Activated CD4-positive, alpha-beta T cell treated with anti-CD3 and anti-CD28 coated beads for 36 hours (primary cell): ENCODE data around the gene ATP9B. TPM values are rescaled to one million over a fixed set of nuclear protein-coding genes. Genes with fewer than 3 reads are reported as not detected.

Source experiments
- ATAC-seq: fragments of 200-7000 bp; cut with Tn5 transposase; one replicate; pipeline ENCODE4 v1.10.0; 2021; ENCODE audit warnings: mild to moderate bottlenecking, moderate library complexity
- CTCF ChIA-PET: fragments of 350-600 bp; sonication (Branson Sonifier 250); formaldehyde crosslinking; loops from one replicate; lab custom pipeline; 2021; ENCODE audit warnings: antibody characterized with exemption; lab: Charles Lee
- POLR2A ChIA-PET: fragments of 350-600 bp; sonication (Branson Sonifier 250); formaldehyde crosslinking; loops from one replicate; lab custom pipeline; 2021; ENCODE audit warnings: antibody characterized with exemption, inconsistent platforms; lab: Charles Lee
- DNase-seq: peaks from one replicate; pipeline ENCODE4 v3.0.0-alpha.2; 2020
- H3K27ac Mint-ChIP-seq: one replicate; pipeline ENCODE4 v1.8.0; 2021; ENCODE audit warnings: mixed read lengths
- H3K27me3 Mint-ChIP-seq: one replicate; pipeline ENCODE4 v1.8.0; 2021; ENCODE audit warnings: mixed read lengths
- H3K36me3 Mint-ChIP-seq: one replicate; pipeline ENCODE4 v1.8.0; 2021; ENCODE audit warnings: low read depth, mixed read lengths
- H3K4me1 Mint-ChIP-seq: one replicate; pipeline ENCODE4 v1.8.0; 2021; ENCODE audit warnings: mixed read lengths
- H3K4me3 Mint-ChIP-seq: one replicate; pipeline ENCODE4 v1.8.0; 2021; ENCODE audit warnings: mild to moderate bottlenecking, moderate library complexity, mixed read lengths
- H3K9me3 Mint-ChIP-seq: one replicate; pipeline ENCODE4 v1.8.0; 2021; ENCODE audit warnings: low read depth, mixed read lengths
- intact Hi-C, 2 experiments: fragments of 100-400 bp; cut with DNase I in 1 of 2; cut with micrococcal nuclease in 1 of 2; formaldehyde crosslinking; loops; one replicate each; pipeline versions ENCODE4 v1.14.2 to v1.15.1; 2022 to 2024; cut with DNase I, micrococcal nuclease
- total RNA-seq, 2 experiments: library from RNA; stranded (reverse); gene quantifications; one replicate each; pipeline ENCODE4 v1.2.3, GENCODE V29; 2021

ATP9B gene
- total RNA-seq, 2 experiments from 2014 or later: 19.4 to 20.8 TPM

- CTCF ChIA-PET: no interaction called here
- intact Hi-C loops: no loop called here
- DNase-seq: no peak
- POLR2A ChIA-PET: interaction anchor here (0.6 kb wide), 1 partner anchor 105 kb away, joined by 3 read pairs; no protein-coding TSS in a partner anchor
- ATAC-seq: no peak
- H3K9me3 Mint-ChIP-seq: no peaks in the 10 kb centered on the region
- H3K36me3 Mint-ChIP-seq: peaks cover 32% of the 10 kb centered on the region
- no peaks in the 10 kb centered on the region for H3K27me3 Mint-ChIP-seq
- no peak overlapping the region for H3K27ac Mint-ChIP-seq
- H3K4me3 Mint-ChIP-seq: no peak overlapping the region
- H3K4me1 Mint-ChIP-seq: no peaks in the 10 kb centered on the region
Measured at GRCh38 chr18:79173742-79174141, 104.5 kb downstream of the ATP9B start.

- Mint-ChIP-seq H3K27me3 (no peaks in the 10 kb centered on the region), H3K9me3 (no peaks in the 10 kb centered on the region), H3K4me1 (peaks cover 12% of the 10 kb centered on the region), H3K4me3 (no peak overlapping the region), H3K27ac (no peak overlapping the region), H3K36me3 (peaks cover 29% of the 10 kb centered on the region)
- no peak for DNase-seq
- ChIA-PET POLR2A (no interaction called here), CTCF (interaction anchor here (0.7 kb wide), 1 partner anchor 35 kb away, joined by 4 read pairs; no protein-coding TSS in a partner anchor)
- intact Hi-C loops: no loop called here
- ATAC-seq: no peak
Measured at GRCh38 chr18:79178113-79178531, 108.9 kb downstream of the ATP9B start.

- ChIA-PET POLR2A (no interaction called here), CTCF (no interaction called here)
- ATAC-seq (no peak), DNase-seq (no peak)
- Mint-ChIP-seq H3K36me3 (peaks cover 22% of the 10 kb centered on the region), H3K27me3 (no peaks in the 10 kb centered on the region), H3K9me3 (no peaks in the 10 kb centered on the region), H3K4me1 (peaks cover 19% of the 10 kb centered on the region), H3K4me3 (no peak overlapping the region), H3K27ac (no peak overlapping the region)
- intact Hi-C loops: no loop called here
Measured at GRCh38 chr18:79182047-79182713, 113.0 kb downstream of the ATP9B start.

- H3K9me3 Mint-ChIP-seq: no peaks in the 10 kb centered on the region
- no peaks in the 10 kb centered on the region for H3K27me3 Mint-ChIP-seq
- intact Hi-C loops: no loop called here
- ChIA-PET POLR2A (no interaction called here), CTCF (interaction anchor here (0.5 kb wide), 1 partner anchor 599 kb away, joined by 3 read pairs; no protein-coding TSS in a partner anchor)
- peaks cover 14% of the 10 kb centered on the region for H3K4me1 Mint-ChIP-seq
- H3K27ac Mint-ChIP-seq: no peak overlapping the region
- H3K36me3 Mint-ChIP-seq: peaks cover 5% of the 10 kb centered on the region
- ATAC-seq (no peak), DNase-seq (no peak)
- H3K4me3 Mint-ChIP-seq: no peak overlapping the region
Measured at GRCh38 chr18:79185648-79186047, 116.5 kb downstream of the ATP9B start.

- Mint-ChIP-seq H3K4me3 (no peak overlapping the region), H3K27me3 (no peaks in the 10 kb centered on the region), H3K9me3 (no peaks in the 10 kb centered on the region), H3K4me1 (peaks cover 12% of the 10 kb centered on the region), H3K27ac (no peak overlapping the region), H3K36me3 (peaks cover 4% of the 10 kb centered on the region)
- ATAC-seq: peak; percentile 69
- POLR2A ChIA-PET: no interaction called here
- CTCF ChIA-PET: no interaction called here
- no peak for DNase-seq
- intact Hi-C loops: no loop called here
Measured at GRCh38 chr18:79186649-79187048, 117.5 kb downstream of the ATP9B start.

GRCh38 chr18:79187532-79188277, 118.5 kb downstream of the ATP9B start:
- Mint-ChIP-seq H3K27ac (no peak overlapping the region), H3K36me3 (peaks cover 4% of the 10 kb centered on the region), H3K27me3 (no peaks in the 10 kb centered on the region), H3K4me1 (peaks cover 19% of the 10 kb centered on the region), H3K9me3 (no peaks in the 10 kb centered on the region), H3K4me3 (no peak overlapping the region)
- ATAC-seq (no peak), DNase-seq (no peak)
- ChIA-PET POLR2A (interaction anchor here (0.7 kb wide), 1 partner anchor 202 kb away, joined by 4 read pairs; no protein-coding TSS in a partner anchor), CTCF (interaction anchor here (1.0 kb wide), 1 partner anchor 98 kb away, joined by 4 read pairs; no protein-coding TSS in a partner anchor)
- intact Hi-C loops: no loop called here

GRCh38 chr18:79191418-79191817, 122.2 kb downstream of the ATP9B start:
- ATAC-seq (no peak), DNase-seq (no peak)
- H3K4me1 Mint-ChIP-seq: peaks cover 16% of the 10 kb centered on the region
- intact Hi-C loops: no loop called here
- ChIA-PET CTCF (no interaction called here), POLR2A (no interaction called here)
- H3K27me3 Mint-ChIP-seq: no peaks in the 10 kb centered on the region
- no peak overlapping the region for H3K4me3 Mint-ChIP-seq
- peaks cover 4% of the 10 kb centered on the region for H3K36me3 Mint-ChIP-seq
- no peaks in the 10 kb centered on the region for H3K9me3 Mint-ChIP-seq
- H3K27ac Mint-ChIP-seq: no peak overlapping the region

- ChIA-PET POLR2A (no interaction called here), CTCF (interaction anchor here (0.6 kb wide), 1 partner anchor 473 kb away, joined by 3 read pairs; no protein-coding TSS in a partner anchor)
- H3K27ac Mint-ChIP-seq: peak overlapping the region; percentile 13
- peaks cover 13% of the 10 kb centered on the region for H3K4me1 Mint-ChIP-seq
- DNase-seq: peak; percentile 12
- no peaks in the 10 kb centered on the region for H3K27me3 Mint-ChIP-seq
- H3K4me3 Mint-ChIP-seq: no peak overlapping the region
- ATAC-seq: peak; percentile 84
- H3K9me3 Mint-ChIP-seq: no peaks in the 10 kb centered on the region
- H3K36me3 Mint-ChIP-seq: peaks cover 1% of the 10 kb centered on the region
- intact Hi-C loops: no loop called here
Measured at GRCh38 chr18:79191956-79192355, 122.8 kb downstream of the ATP9B start.

GRCh38 chr18:79193826-79194225, 124.6 kb downstream of the ATP9B start:
- ATAC-seq (no peak), DNase-seq (no peak)
- H3K4me3 Mint-ChIP-seq: no peak overlapping the region
- CTCF ChIA-PET: no interaction called here
- H3K27ac Mint-ChIP-seq: no peak overlapping the region
- POLR2A ChIA-PET: no interaction called here
- peaks cover 2% of the 10 kb centered on the region for H3K36me3 Mint-ChIP-seq
- intact Hi-C loops: no loop called here
- H3K4me1 Mint-ChIP-seq: peaks cover 12% of the 10 kb centered on the region
- H3K27me3 Mint-ChIP-seq: no peaks in the 10 kb centered on the region
- no peaks in the 10 kb centered on the region for H3K9me3 Mint-ChIP-seq

GRCh38 chr18:79195716-79196683, 126.8 kb downstream of the ATP9B start:
- Mint-ChIP-seq H3K9me3 (no peaks in the 10 kb centered on the region), H3K36me3 (peaks cover 5% of the 10 kb centered on the region), H3K27ac (no peak overlapping the region), H3K27me3 (no peaks in the 10 kb centered on the region), H3K4me1 (peaks cover 19% of the 10 kb centered on the region), H3K4me3 (no peak overlapping the region)
- intact Hi-C loops: no loop called here
- POLR2A ChIA-PET: no interaction called here
- CTCF ChIA-PET: interaction anchor here (1.0 kb wide), 1 partner anchor 30 kb away, joined by 3 read pairs; no protein-coding TSS in a partner anchor
- DNase-seq (no peak), ATAC-seq (no peak)

- intact Hi-C loops: no loop called here
- no peak overlapping the region for H3K4me3 Mint-ChIP-seq
- ChIA-PET CTCF (no interaction called here), POLR2A (no interaction called here)
- no peak for ATAC-seq
- H3K9me3 Mint-ChIP-seq: no peaks in the 10 kb centered on the region
- DNase-seq: no peak
- no peak overlapping the region for H3K27ac Mint-ChIP-seq
- H3K27me3 Mint-ChIP-seq: no peaks in the 10 kb centered on the region
- H3K36me3 Mint-ChIP-seq: peaks cover 5% of the 10 kb centered on the region
- H3K4me1 Mint-ChIP-seq: peaks cover 13% of the 10 kb centered on the region
Measured at GRCh38 chr18:79197531-79197930, 128.3 kb downstream of the ATP9B start.
